Measurements from ENCODE around the gene ASCC1. TPM values are rescaled to one million over a fixed set of nuclear protein-coding genes. Genes with fewer than 3 reads are reported as not detected.

ASCC1 gene
- total RNA-seq, 1 donor = 49.2 TPM

DNA sequence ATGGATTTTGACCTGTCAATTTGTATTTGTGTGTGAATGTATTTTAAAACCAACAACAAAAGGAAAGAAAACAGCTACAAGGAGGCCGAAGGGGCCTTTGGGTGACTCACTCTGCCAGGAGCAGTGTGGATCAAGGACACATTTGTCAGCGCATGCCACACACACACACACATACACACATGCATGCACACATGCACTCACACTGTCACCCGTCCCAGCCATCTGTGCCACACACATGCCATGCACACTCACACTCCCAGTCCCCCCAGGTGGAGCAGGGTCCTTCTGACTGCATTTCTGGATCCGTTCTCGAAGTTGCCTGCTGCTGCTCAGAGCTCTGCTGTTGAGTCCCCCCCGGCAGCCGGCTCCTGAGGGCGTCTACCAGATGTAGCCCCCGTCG, 153.7 kb downstream of the ASCC1 start:
- no peak for DNase-seq (ENCODE audit: low read depth)
- no peak overlapping the region for H3K4me3 ChIP-seq (ENCODE audit: low read depth, low read length)
- TF ChIP-seq CTCF (IDR thresholded peaks at IDR 0.05; ENCODE audit: insufficient read depth, low read length) = no peak

DNA sequence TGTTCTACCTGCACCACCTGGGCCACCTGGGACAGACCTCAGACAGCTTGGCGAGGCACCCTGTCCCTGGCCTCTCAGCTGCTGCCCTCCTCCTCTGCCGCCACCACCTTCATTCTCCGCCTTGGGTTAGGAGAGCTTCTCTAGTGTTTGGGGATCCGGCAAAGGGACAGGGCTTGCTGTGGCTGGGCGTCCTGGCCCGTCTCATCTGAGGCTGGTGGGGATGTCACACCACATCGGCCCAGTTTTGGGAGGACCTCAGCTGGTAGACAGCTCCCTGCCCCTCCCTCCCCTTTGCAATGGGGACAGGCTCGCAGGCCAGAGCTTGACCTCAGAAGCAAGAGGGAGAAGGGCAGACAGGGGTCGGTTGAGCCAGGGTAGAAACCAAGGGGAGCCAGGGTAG, 154.1 kb downstream of the ASCC1 start:
- DNase-seq (ENCODE audit: low read depth) = no peak
- H3K4me3 ChIP-seq (ENCODE audit: low read depth, low read length) = no peak overlapping the region
- TF ChIP-seq CTCF (IDR thresholded peaks at IDR 0.05; ENCODE audit: insufficient read depth, low read length) = no peak

DNA sequence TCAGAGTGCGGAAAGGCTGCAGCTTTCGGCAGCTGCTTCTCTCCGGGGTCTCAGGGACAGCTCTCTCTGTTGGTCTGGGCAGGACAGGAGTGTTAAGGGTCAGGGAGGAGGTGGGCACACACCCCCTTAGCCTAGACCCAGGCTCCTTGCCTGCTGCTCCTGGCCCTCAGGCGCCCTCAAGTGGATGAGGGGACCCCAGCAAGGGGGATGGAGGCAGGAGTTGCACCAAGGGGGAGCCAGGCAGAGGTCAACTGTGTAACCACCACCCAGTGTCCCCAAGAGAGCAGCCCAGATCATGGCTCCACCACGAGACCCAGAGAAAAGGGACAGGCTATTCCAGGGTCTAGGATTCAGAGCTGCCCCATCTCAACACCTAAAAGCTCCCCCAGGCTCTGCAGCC, 154.6 kb downstream of the ASCC1 start:
- TF ChIP-seq CTCF (IDR thresholded peaks at IDR 0.05; ENCODE audit: insufficient read depth, low read length) = peak; percentile 20
- DNase-seq (ENCODE audit: low read depth) = no peak
- no peak overlapping the region for H3K4me3 ChIP-seq (ENCODE audit: low read depth, low read length)

DNA sequence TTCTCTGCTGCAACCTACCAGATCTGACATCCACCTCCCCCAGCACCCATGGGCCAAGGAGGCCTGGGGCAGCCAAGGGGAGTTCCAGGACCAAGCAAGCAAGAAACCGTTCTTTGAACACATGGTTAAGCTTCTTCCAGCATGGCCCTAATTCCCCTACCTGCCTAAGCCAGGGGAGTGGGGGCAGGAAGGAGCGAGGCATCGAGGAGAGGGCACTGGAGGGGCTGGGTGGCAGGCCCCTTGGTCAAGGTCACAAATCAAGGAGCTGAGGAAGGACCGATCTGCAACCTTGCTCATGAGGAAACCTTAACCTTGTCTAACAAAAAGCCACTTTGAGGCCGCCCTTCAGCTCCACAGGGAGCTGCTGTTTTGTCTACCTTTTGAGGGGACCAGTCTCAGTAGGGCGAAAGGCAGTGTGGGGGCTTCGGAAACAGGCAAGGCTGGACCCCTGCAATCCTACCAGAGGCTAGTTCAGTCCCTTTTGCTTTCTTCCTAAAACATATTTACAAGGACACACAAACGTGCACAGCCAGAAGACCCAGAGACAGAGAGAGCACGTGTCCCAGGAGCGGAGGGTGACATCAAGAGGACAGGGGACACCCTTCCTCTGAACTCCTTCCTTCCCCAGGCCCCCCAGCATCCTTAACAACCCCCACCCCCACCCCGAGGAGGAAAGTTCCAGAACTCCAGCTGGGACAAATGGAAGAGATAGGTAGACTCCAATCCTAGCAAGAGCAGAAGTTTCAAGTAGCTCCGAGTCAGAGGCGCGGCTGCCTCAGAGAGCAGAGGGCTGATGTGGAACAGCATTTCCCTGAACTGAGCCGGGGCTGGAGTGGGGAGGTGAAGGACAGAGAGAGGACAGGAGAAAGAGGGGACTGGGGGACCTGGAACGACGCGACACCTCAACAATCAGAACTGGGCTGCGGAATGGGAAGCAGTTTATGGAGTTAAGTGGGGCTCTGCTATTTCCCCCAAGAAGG, 155.9 kb downstream of the ASCC1 start:
- no peak for TF ChIP-seq CTCF (IDR thresholded peaks at IDR 0.05; ENCODE audit: insufficient read depth, low read length)
- H3K4me3 ChIP-seq (ENCODE audit: low read depth, low read length) = no peak overlapping the region
- no peak for DNase-seq (ENCODE audit: low read depth)

- peak; percentile 30 for DNase-seq (ENCODE audit: low read depth)
- TF ChIP-seq CTCF (IDR thresholded peaks at IDR 0.05; ENCODE audit: insufficient read depth, low read length) = no peak
- H3K4me3 ChIP-seq (ENCODE audit: low read depth, low read length) = no peak overlapping the region
These were observed 156.9 kb downstream of the ASCC1 start for GRCh38 chr10:72058989-72059842.

DNA sequence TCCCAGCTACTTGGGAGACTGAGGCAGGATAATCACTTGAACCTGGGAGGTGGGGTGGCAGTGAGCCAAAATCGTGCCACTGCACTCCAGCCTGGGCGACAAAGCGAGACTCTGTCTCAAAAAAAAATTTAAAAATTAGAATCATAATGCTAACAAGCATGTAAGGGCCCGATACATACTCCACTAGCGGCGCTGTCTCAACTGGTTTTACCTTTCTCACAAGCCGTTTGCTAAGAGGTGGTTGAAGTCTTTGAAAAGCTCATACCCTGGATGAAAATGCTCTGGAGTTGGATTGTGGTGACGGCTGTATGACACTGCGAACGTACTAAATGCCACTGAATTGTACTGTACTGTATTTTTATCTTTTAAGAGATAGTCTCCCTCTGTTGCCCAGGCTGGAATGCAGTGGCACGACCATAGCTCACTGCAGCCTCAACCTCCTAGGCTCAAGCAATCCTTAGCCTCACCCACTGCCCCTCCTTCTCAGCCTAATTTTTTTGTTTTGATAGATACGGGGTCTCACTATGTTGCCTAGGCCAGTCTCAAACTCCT, 157.7 kb downstream of the ASCC1 start:
- no peak overlapping the region for H3K4me3 ChIP-seq (ENCODE audit: low read depth, low read length)
- no peak for DNase-seq (ENCODE audit: low read depth)
- no peak for TF ChIP-seq CTCF (IDR thresholded peaks at IDR 0.05; ENCODE audit: insufficient read depth, low read length)
